ENCODE measurements around the gene CHAD.
"Not testable (repeated sequence)": the region's sequence is repeated elsewhere in the genome, so short reads cannot be mapped to it uniquely, and the experiment has no call there.

Gene CHAD

GRCh38 chr17:50429793-50430192, 38.9 kb downstream of the CHAD start:
- DNase-seq (ENCODE audit: low read depth in 3 of 3) = no peak

- DNase-seq (ENCODE audit: low read depth in 3 of 3) = no peak
Measured at GRCh38 chr17:50428831-50429424, 39.8 kb downstream of the CHAD start.

DNA sequence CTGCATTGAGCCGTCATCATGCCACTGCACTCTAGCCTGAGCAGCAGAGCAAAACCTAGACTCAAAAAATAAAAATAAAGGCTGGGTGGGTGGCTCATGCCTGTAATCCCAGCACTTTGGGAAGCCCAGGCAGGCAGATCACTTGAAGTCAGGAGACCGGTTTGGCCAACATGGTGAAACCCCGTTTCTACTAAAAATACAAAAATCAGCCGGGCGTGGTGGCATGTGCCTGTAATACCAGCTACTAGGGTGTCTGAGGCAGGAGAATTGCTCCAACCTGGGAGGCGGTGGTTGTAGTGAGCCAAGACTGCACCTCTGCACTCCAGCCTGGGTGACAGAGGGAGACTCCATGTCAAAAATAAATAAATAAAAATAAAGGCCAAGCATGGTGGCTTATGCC, 40.6 kb downstream of the CHAD start:
- DNase-seq (ENCODE audit: low read depth in 3 of 3) = not testable (repeated sequence)

- DNase-seq (ENCODE audit: low read depth in 3 of 3) = no peak
Measured at GRCh38 chr17:50426814-50427787, 41.6 kb downstream of the CHAD start.

- DNase-seq (ENCODE audit: low read depth in 3 of 3) = no peak
Measured at GRCh38 chr17:50426472-50426782, 42.3 kb downstream of the CHAD start.

- DNase-seq (ENCODE audit: low read depth in 3 of 3) = peak; percentile 32 to 57 (median 55)
Measured at GRCh38 chr17:50425682-50426471, 42.8 kb downstream of the CHAD start, which contains the start of gene ACSF2. ACSF2 (plus strand) TSS chr17:50426218; CDS start chr17:50426262, 44 bp downstream.

DNA sequence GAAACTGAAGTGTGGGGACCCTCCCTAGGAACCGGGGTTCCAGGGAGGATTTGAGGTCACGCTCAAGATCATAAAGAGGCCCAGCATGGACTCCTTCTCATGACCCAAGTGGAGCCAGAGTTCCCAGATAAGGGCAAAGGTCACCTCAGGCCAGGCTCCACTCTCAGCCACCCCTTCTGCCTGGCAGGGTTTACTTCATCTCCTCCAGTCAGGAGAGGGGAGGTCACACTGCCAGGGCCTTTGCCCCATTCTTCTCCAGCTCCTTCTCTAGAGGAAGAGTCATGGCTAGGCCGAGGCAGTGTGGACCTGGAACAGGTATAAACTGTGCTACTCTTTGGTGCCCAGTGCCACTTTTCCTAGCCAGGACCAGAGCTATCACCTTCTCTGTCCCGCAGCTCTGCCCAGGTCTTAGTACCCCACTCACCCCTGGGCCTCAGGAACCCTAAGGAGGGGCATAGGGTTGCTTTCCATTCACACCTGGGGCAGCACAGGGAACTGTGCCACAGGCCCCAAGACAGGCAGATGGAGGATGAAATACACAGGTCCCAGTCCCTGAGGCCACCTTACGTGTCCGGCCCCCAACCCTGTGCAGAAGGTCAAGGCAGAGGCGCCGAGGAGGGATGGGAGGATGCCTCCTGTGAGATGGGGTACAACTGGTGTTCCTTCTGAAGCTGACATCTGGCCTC, 43.5 kb downstream of the CHAD start:
- no peak for DNase-seq (ENCODE audit: low read depth in 3 of 3)

- no peak for DNase-seq (ENCODE audit: low read depth in 3 of 3)
Measured at GRCh38 chr17:50424246-50424995, 44.3 kb downstream of the CHAD start.

- DNase-seq (ENCODE audit: low read depth in 3 of 3) = no peak
Measured at GRCh38 chr17:50423553-50424159, 45.0 kb downstream of the CHAD start.

DNA sequence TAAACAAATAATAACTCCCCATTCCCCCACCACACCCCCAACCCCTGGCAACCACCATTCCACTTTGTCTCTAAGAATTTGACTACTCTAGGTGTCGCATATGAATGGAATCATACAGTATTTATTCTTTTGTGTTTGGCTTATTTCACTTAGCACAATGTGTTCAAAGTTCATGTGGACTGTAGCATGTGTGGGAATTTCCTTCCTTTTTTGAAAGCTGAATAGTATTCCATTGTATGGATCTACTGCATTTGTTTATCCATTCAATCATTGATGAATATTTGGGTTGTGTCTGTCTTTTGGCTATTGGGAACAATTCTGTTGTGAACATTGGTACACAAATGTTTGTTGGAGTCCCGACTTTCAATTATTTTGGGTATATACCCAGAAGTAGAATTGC, 45.9 kb downstream of the CHAD start:
- DNase-seq (ENCODE audit: low read depth in 3 of 3) = no peak

GRCh38 chr17:50421308-50422051, 47.2 kb downstream of the CHAD start:
- DNase-seq (ENCODE audit: low read depth in 3 of 3) = no peak

- no peak for DNase-seq (ENCODE audit: low read depth in 3 of 3)
Measured at GRCh38 chr17:50420419-50421112, 48.1 kb downstream of the CHAD start.

- not testable (repeated sequence) for DNase-seq (ENCODE audit: low read depth in 3 of 3)
Measured at GRCh38 chr17:50419577-50419976, 49.1 kb downstream of the CHAD start.

DNA sequence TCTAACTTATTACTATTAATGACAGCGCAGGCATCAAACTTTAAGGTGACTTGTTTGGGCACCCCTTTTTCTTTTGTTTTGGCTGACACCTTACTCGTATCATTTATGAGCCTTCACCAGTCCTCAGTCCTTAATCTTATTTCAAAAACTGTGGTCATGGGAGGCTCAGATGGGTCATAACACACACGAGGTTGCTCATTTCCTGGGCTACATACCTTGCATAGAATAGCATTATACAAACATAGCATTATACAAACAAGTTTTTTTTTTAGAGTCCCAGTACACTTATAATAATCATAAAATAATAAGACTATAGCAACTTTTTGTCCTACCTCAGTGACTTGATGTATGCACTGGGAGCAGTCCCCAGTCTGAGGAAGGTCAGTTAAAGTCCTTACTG, 53.9 kb downstream of the CHAD start:
- no peak for DNase-seq (ENCODE audit: low read depth in 3 of 3)

Data from stimulated activated CD4-positive, alpha-beta T cell treated with anti-CD3 and anti-CD28 coated beads, TNF-alpha, amount 100 ng/mL, for 4 hours (primary cell).